HEK293 (cell line): ENCODE results near the gene ERF.

ENCODE experiments used
- CTCF ChIA-PET: fragments of 350-600 bp; formaldehyde crosslinking; extraction: SDS; loops from one replicate; lab custom pipeline; 2021; ENCODE audit warnings: antibody characterized with exemption; lab: Yijun Ruan, JAX
- POLR2A ChIA-PET: fragments of 300-600 bp; formaldehyde crosslinking; extraction: SDS; loops from one replicate; lab custom pipeline; 2020; ENCODE audit warnings: antibody characterized with exemption, inconsistent platforms; lab: Yijun Ruan, JAX
- H3K27ac ChIP-seq: fragments of 200-500 bp; sonication (Bioruptor generic); 2 replicates; pipeline ENCODE4 v1.5.1; 2014; ENCODE audit warnings: low read depth, low read length, control low read depth, inconsistent platforms; ENCODE audit errors: extremely low read depth
- H3K36me3 ChIP-seq, 2 experiments: fragments of 200-500 bp in 1 of 2; sonication (Bioruptor generic) in 1 of 2; 1 replicate in 1 of 2; 2 replicates in 1 of 2; pipeline ENCODE4 v1.5.1; 2014 to 2017; ENCODE audit warnings: inconsistent platforms in 2 of 2, low read length in 2 of 2; ENCODE audit not compliant: control insufficient read depth in 2 of 2, insufficient read depth in 1 of 2
- H3K4me1 ChIP-seq: fragments of 200-500 bp; sonication (Bioruptor generic); 2 replicates; pipeline ENCODE4 v1.5.1; 2014; ENCODE audit warnings: mild to moderate bottlenecking, low read length, inconsistent platforms; ENCODE audit not compliant: control insufficient read depth, insufficient read depth
- H3K4me3 ChIP-seq: 2 replicates; pipeline ENCODE4 v1.5.1; 2011; ENCODE audit warnings: low read depth, mild to moderate bottlenecking, control low read depth, low read length, moderate library complexity
- H3K9me3 ChIP-seq: fragments of 200-500 bp; sonication (Bioruptor generic); 2 replicates; pipeline ENCODE4 v1.5.1; 2014; ENCODE audit warnings: low read depth, low read length, inconsistent platforms; ENCODE audit not compliant: control insufficient read depth, insufficient read depth
- EGR2 ChIP-seq: fragments of 450-650 bp; formaldehyde crosslinking; IDR thresholded peaks from 2 replicates; pipeline ENCODE4 v1.5.1; 2016; ENCODE audit warnings: low read depth, missing biosample characterization, missing genetic modification characterization
- IKZF3 ChIP-seq: fragments of 450-650 bp; IDR thresholded peaks from 2 replicates; pipeline ENCODE4 v1.5.0; 2018; ENCODE audit warnings: missing biosample characterization, mild to moderate bottlenecking, missing genetic modification characterization, moderate library complexity
- KLF16 ChIP-seq: fragments of 450-650 bp; formaldehyde crosslinking; IDR thresholded peaks from 2 replicates; pipeline ENCODE4 v1.5.1; 2017; ENCODE audit warnings: missing biosample characterization, missing genetic modification characterization
- KLF9 ChIP-seq: fragments of 450-650 bp; formaldehyde crosslinking; IDR thresholded peaks from 2 replicates; pipeline ENCODE4 v1.5.1; 2016; ENCODE audit warnings: missing biosample characterization, missing genetic modification characterization, low read depth
- MZF1 ChIP-seq: fragments of 450-650 bp; formaldehyde crosslinking; IDR thresholded peaks from 2 replicates; pipeline ENCODE4 v1.5.1; 2017; ENCODE audit warnings: missing biosample characterization, missing genetic modification characterization, borderline replicate concordance
- PATZ1 ChIP-seq: fragments of 450-650 bp; formaldehyde crosslinking; IDR thresholded peaks from 2 replicates; pipeline ENCODE4 v1.5.1; 2016; ENCODE audit warnings: missing biosample characterization, missing genetic modification characterization
- PBX3 ChIP-seq: sonication (generic); formaldehyde crosslinking; IDR thresholded peaks from 2 replicates; pipeline ENCODE4 v1.8.1; 2022; ENCODE audit warnings: mild to moderate bottlenecking, moderate library complexity, missing genetic modification reagents
- ZBTB20 ChIP-seq: fragments of 450-650 bp; formaldehyde crosslinking; IDR thresholded peaks from 2 replicates; pipeline ENCODE4 v1.5.1; 2016; ENCODE audit warnings: missing biosample characterization, missing genetic modification characterization
- ZBTB7A ChIP-seq: fragments of 450-650 bp; formaldehyde crosslinking; IDR thresholded peaks from 2 replicates; pipeline ENCODE4 v1.5.1; 2016; ENCODE audit warnings: low read depth, missing biosample characterization, missing genetic modification characterization
- ZFP69B ChIP-seq: fragments of 450-650 bp; formaldehyde crosslinking; IDR thresholded peaks from 2 replicates; pipeline ENCODE4 v1.5.1; 2016; ENCODE audit warnings: missing biosample characterization, missing genetic modification characterization
- ZNF121 ChIP-seq: fragments of 450-650 bp; formaldehyde crosslinking; IDR thresholded peaks from 2 replicates; pipeline ENCODE4 v1.5.1; 2016; ENCODE audit warnings: missing biosample characterization, missing genetic modification characterization
- ZNF138 ChIP-seq: fragments of 450-650 bp; formaldehyde crosslinking; IDR thresholded peaks from 2 replicates; pipeline ENCODE4 v1.5.1; 2016; ENCODE audit warnings: missing biosample characterization, missing genetic modification characterization, borderline replicate concordance
- ZNF16 ChIP-seq: fragments of 450-650 bp; formaldehyde crosslinking; IDR thresholded peaks from 2 replicates; pipeline ENCODE4 v1.5.1; 2016; ENCODE audit warnings: low read depth, missing biosample characterization, missing genetic modification characterization
- ZNF529 ChIP-seq: fragments of 450-650 bp; formaldehyde crosslinking; IDR thresholded peaks from 2 replicates; pipeline ENCODE4 v1.5.1; 2017; ENCODE audit warnings: missing genetic modification characterization, missing biosample characterization; ENCODE audit not compliant: insufficient replicate concordance
- ZNF561 ChIP-seq: fragments of 450-650 bp; IDR thresholded peaks from 2 replicates; pipeline ENCODE4 v1.5.1; 2018; ENCODE audit warnings: missing biosample characterization, missing genetic modification characterization, borderline replicate concordance
- ZNF600 ChIP-seq: fragments of 450-650 bp; formaldehyde crosslinking; IDR thresholded peaks from 2 replicates; pipeline ENCODE4 v1.5.1; 2016; ENCODE audit warnings: missing biosample characterization, missing genetic modification characterization
- ZNF837 ChIP-seq: fragments of 450-650 bp; formaldehyde crosslinking; IDR thresholded peaks from 2 replicates; pipeline ENCODE4 v1.5.1; 2016; ENCODE audit warnings: missing biosample characterization, missing genetic modification characterization
- ZSCAN16 ChIP-seq: fragments of 450-650 bp; formaldehyde crosslinking; IDR thresholded peaks from 2 replicates; pipeline ENCODE4 v1.5.1; 2016; ENCODE audit warnings: missing biosample characterization, missing genetic modification characterization
- TF ChIP-seq, protein P1 (sequence below): fragments of 450-650 bp; formaldehyde crosslinking; conservative IDR thresholded peaks from 2 replicates; pipeline ENCODE4 v1.5.1; 2016; ENCODE audit warnings: low read depth, missing biosample characterization, missing genetic modification characterization
- TF ChIP-seq, protein P2 (sequence below): fragments of 450-650 bp; formaldehyde crosslinking; IDR thresholded peaks from 2 replicates; pipeline ENCODE4 v1.5.1; 2016; ENCODE audit warnings: missing biosample characterization, missing genetic modification characterization

The ERF gene

DNA sequence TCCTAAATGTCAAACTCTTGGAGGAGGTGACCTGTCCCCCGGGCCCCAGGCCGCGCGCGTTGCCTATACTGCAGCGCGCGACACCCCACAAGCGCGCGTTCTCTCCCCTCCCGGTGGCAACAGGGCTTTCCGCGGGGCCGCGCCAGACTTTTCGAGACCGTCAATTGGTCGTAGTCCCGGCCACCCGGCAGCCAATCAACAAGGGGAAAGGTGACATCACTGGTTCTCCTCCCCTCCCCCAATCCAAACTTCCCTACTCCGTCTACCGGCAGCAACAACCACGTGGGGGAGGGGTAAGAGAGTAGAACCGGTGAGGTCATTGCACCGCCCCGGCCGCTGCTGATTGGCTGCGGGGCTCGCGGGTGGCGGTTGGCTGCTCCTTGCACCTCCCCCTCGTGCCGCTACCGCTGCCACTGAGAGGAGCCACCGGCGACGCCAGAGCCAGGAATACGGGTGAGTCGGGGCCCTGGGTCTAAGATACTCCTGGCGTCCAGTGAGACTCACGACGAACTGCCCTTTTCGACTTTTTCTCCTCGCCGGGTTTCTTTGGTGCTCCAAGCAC lies 13.3 kb upstream of the ERF start (continued):
- peak; percentile 81 for TF ChIP-seq PATZ1 (tag by site-specific recombination)
- no peak for TF ChIP-seq ZNF561 (tag by site-specific recombination)
- no peak for TF ChIP-seq ZNF138 (tag by site-specific recombination)
- TF ChIP-seq IKZF3 (tag by site-specific recombination): peak; percentile 62
- TF ChIP-seq ZNF600 (tag by site-specific recombination): no peak

DNA sequence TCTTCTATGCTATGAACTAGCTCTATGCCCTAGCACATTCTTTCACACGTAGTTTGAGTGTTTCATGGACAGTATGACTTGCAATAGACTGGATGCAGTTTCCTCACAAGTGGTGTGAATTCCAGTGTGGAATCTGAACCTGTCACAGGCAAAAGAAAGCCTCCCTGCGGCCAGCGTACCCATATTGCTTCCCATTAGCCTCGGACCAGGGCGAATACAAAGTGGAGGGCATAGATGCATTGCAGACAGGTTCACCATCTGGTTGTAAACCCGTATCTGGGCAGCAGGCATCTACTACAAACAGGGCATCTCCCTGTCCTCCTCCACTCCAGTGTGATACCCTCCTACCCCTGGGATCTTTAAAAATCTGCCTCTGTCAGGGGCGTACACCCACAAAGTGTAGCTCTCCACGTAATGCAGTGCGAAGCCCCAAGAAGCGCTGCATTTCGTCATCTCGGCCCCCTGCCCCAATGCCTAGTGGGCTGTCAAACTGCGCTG lies 12.8 kb upstream of the ERF start:
- no peaks in the 10 kb centered on the region for H3K9me3 ChIP-seq
- peak overlapping the region; percentile 43 for H3K4me3 ChIP-seq
- POLR2A ChIA-PET: interaction anchor here (0.9 to 1.7 kb wide), 7 partner anchors 10 to 24 kb away, joined by 3 to 8 read pairs (median 6); partner anchors contain the start of gene GSK3A
- H3K36me3 ChIP-seq: peaks cover 0 to 15% of the 10 kb centered on the region in 2 experiments; a peak in 1 of 3 replicates
- CTCF ChIA-PET: interaction anchor here (0.6 to 2.0 kb wide), 5 partner anchors 22 to 155 kb away, joined by 3 to 10 read pairs (median 3); no protein-coding TSS in a partner anchor
- peaks cover 16% of the 10 kb centered on the region for H3K4me1 ChIP-seq
- H3K27ac ChIP-seq: peak overlapping the region; percentile 98
- TF ChIP-seq MZF1 (tag by site-specific recombination) (no peak), ZNF121 (tag by site-specific recombination) (0 out of 2 replicates have a peak, but pooled peaks have one; percentile 58), KLF16 (no peak), ZBTB20 (tag by site-specific recombination) (peak; percentile 64), ZNF837 (tag by site-specific recombination) (no peak), ZNF529 (tag by site-specific recombination) (no peak), KLF9 (tag by site-specific recombination) (peak; percentile 18; the same call in 1 of the 2 replicates), PBX3 (CRISPR knock-in tag) (no peak), ZBTB7A (tag by site-specific recombination) (no peak), ZSCAN16 (tag by site-specific recombination) (no peak), EGR2 (tag by site-specific recombination) (peak; percentile 71), ZNF16 (tag by site-specific recombination) (no peak), PATZ1 (tag by site-specific recombination) (no peak), ZFP69B (tag by site-specific recombination) (no peak)
- TF ChIP-seq, protein P1, sequence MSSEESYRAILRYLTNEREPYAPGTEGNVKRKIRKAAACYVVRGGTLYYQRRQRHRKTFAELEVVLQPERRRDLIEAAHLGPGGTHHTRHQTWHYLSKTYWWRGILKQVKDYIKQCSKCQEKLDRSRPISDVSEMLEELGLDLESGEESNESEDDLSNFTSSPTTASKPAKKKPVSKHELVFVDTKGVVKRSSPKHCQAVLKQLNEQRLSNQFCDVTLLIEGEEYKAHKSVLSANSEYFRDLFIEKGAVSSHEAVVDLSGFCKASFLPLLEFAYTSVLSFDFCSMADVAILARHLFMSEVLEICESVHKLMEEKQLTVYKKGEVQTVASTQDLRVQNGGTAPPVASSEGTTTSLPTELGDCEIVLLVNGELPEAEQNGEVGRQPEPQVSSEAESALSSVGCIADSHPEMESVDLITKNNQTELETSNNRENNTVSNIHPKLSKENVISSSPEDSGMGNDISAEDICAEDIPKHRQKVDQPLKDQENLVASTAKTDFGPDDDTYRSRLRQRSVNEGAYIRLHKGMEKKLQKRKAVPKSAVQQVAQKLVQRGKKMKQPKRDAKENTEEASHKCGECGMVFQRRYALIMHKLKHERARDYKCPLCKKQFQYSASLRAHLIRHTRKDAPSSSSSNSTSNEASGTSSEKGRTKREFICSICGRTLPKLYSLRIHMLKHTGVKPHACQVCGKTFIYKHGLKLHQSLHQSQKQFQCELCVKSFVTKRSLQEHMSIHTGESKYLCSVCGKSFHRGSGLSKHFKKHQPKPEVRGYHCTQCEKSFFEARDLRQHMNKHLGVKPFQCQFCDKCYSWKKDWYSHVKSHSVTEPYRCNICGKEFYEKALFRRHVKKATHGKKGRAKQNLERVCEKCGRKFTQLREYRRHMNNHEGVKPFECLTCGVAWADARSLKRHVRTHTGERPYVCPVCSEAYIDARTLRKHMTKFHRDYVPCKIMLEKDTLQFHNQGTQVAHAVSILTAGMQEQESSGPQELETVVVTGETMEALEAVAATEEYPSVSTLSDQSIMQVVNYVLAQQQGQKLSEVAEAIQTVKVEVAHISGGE (tag by site-specific recombination): no peak
- TF ChIP-seq, protein P2, sequence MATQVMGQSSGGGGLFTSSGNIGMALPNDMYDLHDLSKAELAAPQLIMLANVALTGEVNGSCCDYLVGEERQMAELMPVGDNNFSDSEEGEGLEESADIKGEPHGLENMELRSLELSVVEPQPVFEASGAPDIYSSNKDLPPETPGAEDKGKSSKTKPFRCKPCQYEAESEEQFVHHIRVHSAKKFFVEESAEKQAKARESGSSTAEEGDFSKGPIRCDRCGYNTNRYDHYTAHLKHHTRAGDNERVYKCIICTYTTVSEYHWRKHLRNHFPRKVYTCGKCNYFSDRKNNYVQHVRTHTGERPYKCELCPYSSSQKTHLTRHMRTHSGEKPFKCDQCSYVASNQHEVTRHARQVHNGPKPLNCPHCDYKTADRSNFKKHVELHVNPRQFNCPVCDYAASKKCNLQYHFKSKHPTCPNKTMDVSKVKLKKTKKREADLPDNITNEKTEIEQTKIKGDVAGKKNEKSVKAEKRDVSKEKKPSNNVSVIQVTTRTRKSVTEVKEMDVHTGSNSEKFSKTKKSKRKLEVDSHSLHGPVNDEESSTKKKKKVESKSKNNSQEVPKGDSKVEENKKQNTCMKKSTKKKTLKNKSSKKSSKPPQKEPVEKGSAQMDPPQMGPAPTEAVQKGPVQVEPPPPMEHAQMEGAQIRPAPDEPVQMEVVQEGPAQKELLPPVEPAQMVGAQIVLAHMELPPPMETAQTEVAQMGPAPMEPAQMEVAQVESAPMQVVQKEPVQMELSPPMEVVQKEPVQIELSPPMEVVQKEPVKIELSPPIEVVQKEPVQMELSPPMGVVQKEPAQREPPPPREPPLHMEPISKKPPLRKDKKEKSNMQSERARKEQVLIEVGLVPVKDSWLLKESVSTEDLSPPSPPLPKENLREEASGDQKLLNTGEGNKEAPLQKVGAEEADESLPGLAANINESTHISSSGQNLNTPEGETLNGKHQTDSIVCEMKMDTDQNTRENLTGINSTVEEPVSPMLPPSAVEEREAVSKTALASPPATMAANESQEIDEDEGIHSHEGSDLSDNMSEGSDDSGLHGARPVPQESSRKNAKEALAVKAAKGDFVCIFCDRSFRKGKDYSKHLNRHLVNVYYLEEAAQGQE: 0 out of 2 replicates have a peak, but pooled peaks have one; percentile 35
